Measurements from ENCODE around the gene EXOG.

DNA sequence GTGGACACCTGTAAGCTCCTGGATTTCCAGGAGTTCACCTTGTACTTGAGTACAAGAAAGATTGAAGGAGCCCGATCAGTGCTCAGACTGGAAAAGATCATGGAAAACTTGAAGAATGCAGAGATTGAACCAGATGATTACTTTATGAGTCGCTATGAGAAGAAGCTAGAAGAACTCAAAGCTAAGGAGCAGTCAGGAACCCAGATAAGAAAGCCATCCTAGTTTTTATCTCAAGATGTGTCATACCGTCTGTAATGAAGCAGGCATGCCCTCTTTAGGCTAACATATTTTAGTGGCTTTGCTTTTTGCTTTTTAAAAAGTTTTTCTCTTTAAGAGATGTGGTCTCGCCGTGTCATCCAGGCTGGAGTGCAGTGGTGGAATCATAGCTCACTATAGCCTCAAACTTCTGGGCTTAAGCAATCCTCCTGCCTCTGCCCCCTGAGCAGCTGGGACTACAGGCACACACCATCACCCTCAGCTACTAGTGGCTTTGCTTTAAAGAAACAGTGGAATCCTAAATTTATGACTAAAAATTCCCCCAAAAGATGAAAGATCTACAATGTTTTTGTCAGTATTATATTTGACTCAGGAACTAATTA, 28.1 kb downstream of the EXOG start:
- TF ChIP-seq, protein P1, sequence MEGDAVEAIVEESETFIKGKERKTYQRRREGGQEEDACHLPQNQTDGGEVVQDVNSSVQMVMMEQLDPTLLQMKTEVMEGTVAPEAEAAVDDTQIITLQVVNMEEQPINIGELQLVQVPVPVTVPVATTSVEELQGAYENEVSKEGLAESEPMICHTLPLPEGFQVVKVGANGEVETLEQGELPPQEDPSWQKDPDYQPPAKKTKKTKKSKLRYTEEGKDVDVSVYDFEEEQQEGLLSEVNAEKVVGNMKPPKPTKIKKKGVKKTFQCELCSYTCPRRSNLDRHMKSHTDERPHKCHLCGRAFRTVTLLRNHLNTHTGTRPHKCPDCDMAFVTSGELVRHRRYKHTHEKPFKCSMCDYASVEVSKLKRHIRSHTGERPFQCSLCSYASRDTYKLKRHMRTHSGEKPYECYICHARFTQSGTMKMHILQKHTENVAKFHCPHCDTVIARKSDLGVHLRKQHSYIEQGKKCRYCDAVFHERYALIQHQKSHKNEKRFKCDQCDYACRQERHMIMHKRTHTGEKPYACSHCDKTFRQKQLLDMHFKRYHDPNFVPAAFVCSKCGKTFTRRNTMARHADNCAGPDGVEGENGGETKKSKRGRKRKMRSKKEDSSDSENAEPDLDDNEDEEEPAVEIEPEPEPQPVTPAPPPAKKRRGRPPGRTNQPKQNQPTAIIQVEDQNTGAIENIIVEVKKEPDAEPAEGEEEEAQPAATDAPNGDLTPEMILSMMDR (IDR thresholded peaks at IDR 0.05; ENCODE audit: low read length), result no peak
- no peak for TF ChIP-seq EZH2phosphoT487 (IDR thresholded peaks at IDR 0.05; ENCODE audit: low read length)
- TF ChIP-seq EZH2 (optimal IDR thresholded peaks at IDR 0.05; ENCODE audit: low read depth, low read length), result no peak

Measured in MM.1S (cell line).